PFSK-1 (cell line): Measurements from ENCODE around the gene EYA4.

Experiments used
- FOXP2 ChIP-seq: optimal IDR thresholded peaks from 2 replicates; pipeline ENCODE3; 2011; ENCODE audit warnings: borderline replicate concordance, control low read depth, inconsistent platforms; ENCODE audit not compliant: insufficient read depth; ENCODE audit errors: extremely low read length, extremely low read depth
- POLR2AphosphoS5 ChIP-seq: IDR thresholded peaks from 2 replicates; pipeline ENCODE4 v1.6.1; 2012; ENCODE audit warnings: low read depth, mild to moderate bottlenecking, control low read depth, low read length, moderate library complexity
- REST ChIP-seq, 2 experiments: IDR thresholded peaks; 2 replicates each; pipeline versions ENCODE4 v1.6.1 to v1.8.0; 2011 to 2012; ENCODE audit warnings: low read depth in 2 of 2, low read length in 2 of 2, control low read depth in 1 of 2, inconsistent platforms in 1 of 2, mild to moderate bottlenecking in 1 of 2, moderate library complexity in 1 of 2; ENCODE audit not compliant: insufficient read depth in 1 of 2
- SIN3A ChIP-seq: IDR thresholded peaks from 2 replicates; pipeline ENCODE4 v1.6.1; 2012; ENCODE audit warnings: mild to moderate bottlenecking, low read length, moderate library complexity, borderline replicate concordance; ENCODE audit not compliant: insufficient read depth
- TAF1 ChIP-seq: IDR thresholded peaks from 2 replicates; pipeline ENCODE4 v1.6.1; 2012; ENCODE audit warnings: low read length, control low read depth, borderline replicate concordance; ENCODE audit not compliant: insufficient read depth

Gene EYA4

DNA sequence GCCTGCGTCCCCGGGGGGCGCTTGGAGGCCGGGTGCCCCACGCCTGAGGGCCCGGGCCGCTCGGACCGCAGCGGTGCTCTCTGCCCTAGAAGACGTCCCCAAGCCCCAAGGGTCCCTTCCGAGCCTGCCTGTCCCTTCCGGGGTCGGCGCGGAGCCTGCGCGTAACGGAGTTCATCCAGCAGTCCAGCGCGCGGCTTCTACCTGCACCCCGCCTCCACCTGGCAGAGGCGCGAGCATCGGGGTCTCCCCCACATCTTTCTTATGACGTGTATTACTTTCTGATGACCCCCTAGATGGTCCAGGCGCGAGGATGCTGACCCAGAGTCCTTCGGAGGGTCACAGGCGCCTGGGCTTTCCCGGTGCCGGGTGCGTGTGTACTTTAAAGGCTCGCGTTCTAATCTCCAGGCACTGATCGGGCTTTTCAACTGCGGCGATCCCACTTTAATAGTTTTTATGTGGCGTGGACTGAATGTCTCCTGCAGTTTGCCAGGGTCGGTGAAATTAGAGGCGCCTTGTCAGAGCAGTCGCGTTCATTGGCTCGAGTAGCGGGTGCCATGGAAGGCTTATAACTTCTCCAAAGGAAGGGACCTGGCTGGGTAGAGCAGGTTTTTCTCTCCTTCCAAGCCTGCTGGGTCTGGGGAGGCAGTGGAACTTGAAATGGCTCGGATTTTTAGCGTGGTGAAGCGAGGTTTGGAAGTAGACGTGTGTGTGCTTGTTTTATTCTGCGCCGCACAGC, 912 bp downstream of the EYA4 start:
- no peak for TF ChIP-seq REST (IDR thresholded peaks at IDR 0.05; ENCODE audit: insufficient read depth in 1 of 2, low read depth in 2 of 2, low read length in 2 of 2)
- TF ChIP-seq FOXP2, result no peak
- no peak for TF ChIP-seq SIN3A
- no peak for TF ChIP-seq POLR2AphosphoS5
- TF ChIP-seq TAF1, result no peak

DNA sequence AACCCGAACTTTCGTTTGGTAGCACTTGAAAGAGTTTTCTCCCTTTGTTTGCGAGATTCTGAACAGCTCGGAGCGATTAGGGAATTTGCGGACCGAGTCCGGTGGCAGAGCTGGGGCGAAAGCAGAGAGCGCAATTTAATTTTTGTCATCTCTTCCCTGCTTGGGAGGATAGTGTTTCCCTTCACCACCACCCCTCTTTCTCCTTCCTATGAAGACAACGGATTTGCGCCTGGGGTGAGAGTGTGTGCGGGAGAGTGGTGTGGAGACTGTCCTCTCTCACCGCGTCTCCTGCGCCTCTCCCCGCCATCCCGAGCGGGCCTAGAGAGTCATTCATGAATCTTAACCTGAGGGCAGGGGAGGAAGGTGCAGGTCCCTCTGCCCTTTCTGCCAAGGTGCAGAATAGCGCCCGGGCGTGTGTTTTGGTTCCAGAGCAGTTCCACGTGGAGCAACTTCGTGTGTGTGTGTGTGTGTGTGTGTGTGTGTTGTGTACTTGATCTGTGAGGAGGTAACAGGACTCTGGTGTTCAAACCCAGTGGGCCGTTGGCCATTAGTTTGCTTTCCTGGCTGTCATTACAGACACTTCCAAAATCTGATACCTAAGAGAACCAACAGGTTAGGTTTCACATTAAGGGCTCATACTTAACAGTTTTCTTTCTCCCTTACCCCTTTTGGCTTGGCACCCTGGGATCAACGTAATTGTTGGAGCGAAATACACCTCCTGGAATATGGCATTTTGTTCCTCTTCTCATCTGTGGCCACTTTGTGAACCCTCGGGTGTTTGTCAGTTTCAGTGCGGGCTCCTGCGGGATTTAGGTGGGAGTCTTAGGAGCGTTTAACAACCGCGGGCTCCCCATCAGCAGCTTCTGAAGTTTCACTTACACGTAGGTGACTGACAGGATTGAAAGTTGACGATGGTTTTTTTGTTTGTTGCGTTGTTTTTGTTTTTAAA, 1.8 kb downstream of the EYA4 start:
- no peak for TF ChIP-seq FOXP2
- no peak for TF ChIP-seq POLR2AphosphoS5
- no peak for TF ChIP-seq TAF1
- no peak for TF ChIP-seq REST (IDR thresholded peaks at IDR 0.05; ENCODE audit: insufficient read depth in 1 of 2, low read depth in 2 of 2, low read length in 2 of 2)
- TF ChIP-seq SIN3A, result no peak

DNA sequence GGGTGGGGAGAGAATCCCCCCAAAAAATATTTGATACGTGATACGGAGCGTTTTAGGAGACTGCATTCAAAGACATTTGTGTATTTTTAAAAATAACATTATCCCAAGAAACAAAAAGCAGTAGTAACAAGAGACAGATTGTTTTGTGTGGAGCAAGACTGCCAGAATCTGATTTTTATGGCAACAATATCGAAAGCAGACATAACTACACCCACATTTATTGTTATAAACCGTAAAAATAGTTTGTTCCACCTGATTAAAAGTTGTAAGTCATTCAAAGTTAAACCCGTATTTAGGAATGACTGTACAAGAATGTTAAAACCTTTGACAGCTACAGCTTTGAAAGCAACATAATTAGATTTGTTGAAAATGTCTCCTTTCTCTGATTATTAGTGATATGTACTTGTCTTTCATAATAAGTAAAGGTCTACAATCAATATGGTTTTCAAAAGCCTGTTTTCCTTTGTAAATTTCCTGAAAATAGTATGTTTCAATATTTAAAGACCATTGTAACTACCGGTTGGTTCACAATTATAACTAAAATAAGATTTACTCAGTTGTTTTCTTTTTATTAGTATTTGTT, 2.7 kb downstream of the EYA4 start:
- TF ChIP-seq SIN3A (no peak), TAF1 (no peak), POLR2AphosphoS5 (no peak), FOXP2 (no peak), REST (IDR thresholded peaks at IDR 0.05; ENCODE audit: insufficient read depth in 1 of 2, low read depth in 2 of 2, low read length in 2 of 2) (no peak)

GRCh38 chr6:133244519-133244918, 3.4 kb downstream of the EYA4 start:
- TF ChIP-seq REST (IDR thresholded peaks at IDR 0.05; ENCODE audit: insufficient read depth in 1 of 2, low read depth in 2 of 2, low read length in 2 of 2) (no peak), POLR2AphosphoS5 (no peak), FOXP2 (no peak), SIN3A (no peak), TAF1 (no peak)
